PC-9 (cell line): ENCODE measurements around the gene ERMP1.

ENCODE experiments used
- CTCF ChIP-seq: fragments of 200-600 bp; sonication (generic); conservative IDR thresholded peaks from 2 replicates; pipeline ENCODE4 v1.6.1; 2017; ENCODE audit warnings: mixed run types, antibody characterized with exemption, mild to moderate bottlenecking, moderate library complexity
- EZH2 ChIP-seq: fragments of 200-600 bp; sonication (generic); IDR thresholded peaks from 2 replicates; pipeline ENCODE4 v1.8.0; 2017; ENCODE audit warnings: antibody characterized with exemption, low read depth

GRCh38 chr9:5863092-5863746 is 30.3 kb upstream of the ERMP1 start:
- no peak for TF ChIP-seq CTCF
- no peak for TF ChIP-seq EZH2
